ENCODE data around the gene LY6G5C. TPM values are rescaled to one million over a fixed set of nuclear protein-coding genes. Genes with fewer than 3 reads are reported as not detected.

Gene LY6G5C
- total and polyA plus RNA-seq, 9 of the 15 experiments (the other 6 are each of a cell fraction or from before 2014, with no cell fraction given) = 0.10 to 0.67 (median 0.46) TPM; not detected in 4

- TF ChIP-seq ZBTB40 (IDR thresholded peaks at IDR 0.05) = 0 out of 2 replicates have a peak, but pooled peaks have one; percentile 58
- TF ChIP-seq ZBTB40 (CRISPR knock-in tag; IDR thresholded peaks at IDR 0.05) = no peak
- TF ChIP-seq ATF1 (CRISPR knock-in tag; IDR thresholded peaks at IDR 0.05) = no peak
- TF ChIP-seq ATF1 (tag; IDR thresholded peaks at IDR 0.05) = peak; percentile 68
- peak; percentile 50 for TF ChIP-seq KDM5B (IDR thresholded peaks at IDR 0.05; ENCODE audit: insufficient replicate concordance, low read depth, low read length)
- TF ChIP-seq TCF3 (CRISPR knock-in tag; IDR thresholded peaks at IDR 0.05) = no peak; the same call in 1 of the 2 replicates
- TF ChIP-seq ZNF584 (CRISPR knock-in tag; IDR thresholded peaks at IDR 0.05; ENCODE audit: low read depth) = no peak
- no peak for TF ChIP-seq NCOA4 (IDR thresholded peaks at IDR 0.05; ENCODE audit: partially characterized antibody)
- peak; percentile 44; the same call in 1 of the 2 replicates for TF ChIP-seq HMBOX1 (IDR thresholded peaks at IDR 0.05)
- no peak for TF ChIP-seq IRF9 (tag; IDR thresholded peaks at IDR 0.05)
- TF ChIP-seq TBL1XR1 (IDR thresholded peaks at IDR 0.05; ENCODE audit: low read length in 2 of 2) = 0 out of 4 replicates have a peak, but pooled peaks of 1 of the 2 experiments have one; percentile 14
- peak; percentile 40 for TF ChIP-seq FOSL1 (tag; conservative IDR thresholded peaks at IDR 0.05)
- no peak for TF ChIP-seq THAP7 (CRISPR knock-in tag; IDR thresholded peaks at IDR 0.05)
- TF ChIP-seq PTBP1 (IDR thresholded peaks at IDR 0.05; ENCODE audit: low read depth, low read length) = no peak
- peak; percentile 37; the same call in 1 of the 2 replicates for TF ChIP-seq SOX6 (IDR thresholded peaks at IDR 0.05)
- TF ChIP-seq POLR3A (IDR thresholded peaks at IDR 0.05; ENCODE audit: borderline replicate concordance, extremely low read depth, insufficient read depth, insufficient read length) = no peak
Observed at GRCh38 chr6:31725502-31726350, 44.9 kb upstream of the LY6G5C start (continued).
